GM18507 (cell line): Measurements from ENCODE around the gene APOH.

Experiments used
- DNase-seq: peaks from one replicate; pipeline ENCODE4 v3.0.0; 2011; ENCODE audit warnings: low read depth; ENCODE audit not compliant: insufficient read length; ENCODE audit errors: extremely low spot score
- FAIRE-seq: peaks from 2 replicates; lab custom pipeline; 2011; peaks lifted over from hg19 to GRCh38; lab: Jason Lieb, UNC

APOH gene

DNA sequence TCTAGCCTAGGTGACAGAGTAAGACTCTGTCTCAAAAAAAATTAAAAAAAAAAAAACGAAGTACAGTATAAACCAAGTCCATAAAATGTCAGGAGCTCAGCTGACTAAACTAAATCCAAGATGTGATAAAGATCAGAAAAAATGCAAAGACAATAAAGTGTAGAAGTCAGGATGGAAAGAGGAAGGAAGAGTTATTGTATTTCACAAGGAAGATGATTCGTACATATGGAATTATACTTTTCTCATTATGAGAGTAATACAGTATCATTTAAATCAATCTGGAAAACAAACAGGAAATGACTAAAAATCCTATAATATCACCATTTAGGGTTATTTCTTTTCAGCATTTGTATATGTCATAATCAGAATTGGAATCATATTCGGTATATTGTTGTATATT is 11.4 kb upstream of the APOH start:
- DNase-seq (no peak), FAIRE-seq (no peak)

GRCh38 chr17:66240013-66240412 is 10.8 kb upstream of the APOH start:
- DNase-seq (no peak), FAIRE-seq (no peak)

GRCh38 chr17:66235377-66235994 is 6.3 kb upstream of the APOH start:
- FAIRE-seq (no peak), DNase-seq (no peak)

GRCh38 chr17:66234611-66235010 is 5.4 kb upstream of the APOH start:
- no peak for DNase-seq
- FAIRE-seq = no peak

GRCh38 chr17:66233023-66233753 is 4.0 kb upstream of the APOH start:
- DNase-seq = no peak

DNA sequence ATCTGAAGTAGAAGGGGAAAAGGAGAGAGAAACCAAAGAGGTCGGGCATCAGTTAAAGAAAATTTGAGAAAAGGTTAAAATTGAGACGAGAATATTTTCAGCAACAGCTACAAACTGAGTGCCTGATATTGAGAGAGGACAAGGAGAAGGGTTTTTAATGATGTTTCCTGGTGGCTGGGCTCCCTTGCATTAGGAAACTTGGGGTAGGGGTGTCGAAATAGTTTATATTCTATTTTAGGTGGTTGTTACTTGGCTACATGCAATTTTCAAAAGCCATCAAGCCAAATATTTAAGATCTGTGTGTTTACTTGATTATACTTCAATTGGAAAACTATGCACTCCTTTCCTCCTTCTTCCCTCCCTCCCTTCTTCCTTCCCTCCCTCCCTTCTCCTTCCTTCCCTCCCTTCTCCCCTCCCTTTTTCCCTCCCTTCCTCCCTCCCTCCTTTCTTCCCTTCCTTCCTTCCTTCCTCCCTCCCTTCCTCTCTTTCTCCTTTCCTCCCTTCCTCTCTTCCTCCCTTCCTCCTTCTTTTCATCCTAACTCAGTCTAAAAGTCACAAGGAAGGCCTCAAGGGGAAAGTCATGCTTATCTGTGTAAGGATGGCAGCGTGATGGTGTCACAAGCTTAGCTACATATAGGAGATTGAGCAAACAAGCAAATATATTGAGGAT is 1.8 kb upstream of the APOH start:
- FAIRE-seq (no peak), DNase-seq (no peak)

More at GRCh38 chr17:66233023-66233753, 4.0 kb upstream of the APOH start:
- FAIRE-seq = no peak

DNA sequence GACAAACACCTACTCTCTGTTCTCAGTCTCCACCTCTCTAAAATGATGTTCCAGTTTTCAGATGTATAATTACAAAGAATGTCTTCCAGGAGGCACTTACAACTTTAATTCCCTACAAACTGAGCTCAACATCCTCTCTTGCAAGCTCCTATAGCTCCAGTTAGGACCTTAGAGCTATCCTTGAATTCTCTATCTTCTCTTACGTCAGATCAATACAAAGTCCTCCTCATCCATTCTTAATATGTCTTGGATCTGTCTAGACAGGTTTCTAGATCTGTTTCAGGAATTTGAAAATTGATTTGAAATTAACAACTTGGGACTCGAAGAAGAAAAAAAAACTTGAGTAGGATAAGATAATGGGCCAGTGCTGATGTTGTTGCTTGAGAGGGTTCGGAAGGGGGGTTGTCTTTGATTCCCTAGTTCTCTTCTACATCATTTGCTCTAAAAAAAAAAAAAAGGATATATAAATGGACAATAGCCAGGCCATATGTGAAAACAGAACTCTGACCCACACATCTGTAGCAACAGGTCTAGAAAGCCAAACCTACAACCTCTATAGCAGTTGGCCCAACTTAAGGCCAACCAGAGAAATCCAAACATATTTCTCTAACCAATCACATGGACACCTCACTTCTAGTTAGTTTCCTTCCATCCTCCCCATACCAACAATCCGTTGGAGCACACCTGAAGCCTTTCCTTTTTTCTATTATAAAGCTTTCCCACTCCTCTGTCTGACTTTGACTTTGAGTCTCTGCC is 746 bp upstream of the APOH start:
- no peak for FAIRE-seq
- no peak for DNase-seq

DNA sequence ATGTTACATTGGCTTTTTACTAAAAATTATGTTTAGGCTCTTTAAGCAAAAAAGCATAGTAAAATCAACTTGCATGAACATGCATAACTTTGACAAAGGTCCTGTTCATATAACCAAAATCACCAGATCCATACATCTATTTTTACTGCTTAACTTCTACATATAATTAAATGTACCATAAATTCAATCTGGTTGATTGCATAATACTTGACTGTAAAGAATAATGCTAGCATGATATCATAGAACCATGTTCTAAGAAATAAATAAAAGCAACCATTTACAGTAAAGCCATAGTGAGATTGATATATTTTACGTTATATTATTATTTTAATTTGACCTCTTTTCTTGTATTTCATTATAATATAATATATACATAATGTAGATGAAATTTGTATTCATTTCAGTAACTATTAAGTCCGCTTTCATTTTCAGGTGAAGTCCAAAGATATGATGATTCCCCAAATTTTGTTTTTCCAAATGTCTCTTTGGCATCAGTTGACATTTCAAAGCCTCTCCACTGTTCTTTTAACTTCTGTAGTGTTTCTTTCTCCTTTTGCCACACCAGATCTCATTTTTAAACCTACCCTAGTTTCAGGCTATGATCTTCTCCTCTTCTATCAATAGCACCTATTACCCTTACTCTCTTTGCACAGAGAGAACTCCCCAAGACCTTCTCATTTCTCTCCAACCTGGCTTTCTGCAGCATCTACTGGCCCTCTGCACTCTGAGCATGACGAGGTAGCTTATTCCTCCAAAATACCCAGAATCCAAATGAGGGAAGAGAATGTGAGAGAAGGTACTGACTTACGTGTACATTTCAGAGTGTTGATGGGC is 1.8 kb downstream of the APOH start:
- FAIRE-seq = no peak
- no peak for DNase-seq

DNA sequence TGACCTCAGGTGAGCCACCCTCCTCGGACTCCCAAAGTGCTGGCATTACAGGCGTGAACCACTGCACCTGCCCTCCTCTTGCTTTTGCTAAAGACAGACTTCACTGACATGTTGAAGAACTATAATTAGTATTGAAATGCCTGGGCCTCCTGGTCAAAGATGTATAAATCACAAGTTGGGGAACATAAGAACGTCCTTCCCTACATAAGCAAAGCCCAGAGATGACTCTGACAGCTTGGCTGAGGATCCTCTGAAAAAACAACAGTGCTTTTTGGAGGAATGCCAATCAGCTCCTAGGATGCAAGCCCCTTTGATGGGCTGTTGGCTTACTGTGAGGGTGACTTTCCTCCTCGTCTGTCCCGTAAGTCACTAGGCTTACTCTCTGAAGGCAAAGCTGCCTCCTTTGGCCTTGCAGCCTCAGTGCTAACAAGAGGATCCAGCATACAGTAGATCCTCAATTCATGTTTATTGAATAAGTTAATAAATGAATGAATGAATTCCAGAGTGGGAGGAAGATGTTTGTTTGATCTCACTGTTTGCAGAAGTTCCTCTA is 6.3 kb downstream of the APOH start:
- no peak for DNase-seq
- no peak for FAIRE-seq

- DNase-seq (no peak), FAIRE-seq (no peak)
Measured at GRCh38 chr17:66221755-66222530, 7.3 kb downstream of the APOH start.

DNA sequence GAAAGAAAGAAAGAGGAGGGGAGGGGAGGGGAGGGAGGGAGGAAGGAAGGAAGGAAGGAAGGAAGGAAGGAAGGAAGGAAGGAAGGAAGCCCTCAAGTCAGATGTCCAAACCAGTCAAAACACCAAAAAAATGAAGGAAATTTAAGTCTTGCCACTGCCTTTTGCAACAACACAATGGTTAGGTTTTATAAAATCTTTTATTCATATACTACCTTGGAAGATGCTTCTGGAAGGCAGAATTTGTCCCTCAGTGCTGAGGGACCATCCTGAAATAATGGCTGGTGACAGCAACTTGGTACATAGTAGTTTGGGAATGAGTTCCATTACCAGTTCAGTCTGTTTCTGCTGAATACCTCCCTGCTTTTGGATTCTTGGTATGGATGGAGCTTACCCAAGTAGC is 7.9 kb downstream of the APOH start:
- FAIRE-seq (no peak), DNase-seq (no peak)

DNA sequence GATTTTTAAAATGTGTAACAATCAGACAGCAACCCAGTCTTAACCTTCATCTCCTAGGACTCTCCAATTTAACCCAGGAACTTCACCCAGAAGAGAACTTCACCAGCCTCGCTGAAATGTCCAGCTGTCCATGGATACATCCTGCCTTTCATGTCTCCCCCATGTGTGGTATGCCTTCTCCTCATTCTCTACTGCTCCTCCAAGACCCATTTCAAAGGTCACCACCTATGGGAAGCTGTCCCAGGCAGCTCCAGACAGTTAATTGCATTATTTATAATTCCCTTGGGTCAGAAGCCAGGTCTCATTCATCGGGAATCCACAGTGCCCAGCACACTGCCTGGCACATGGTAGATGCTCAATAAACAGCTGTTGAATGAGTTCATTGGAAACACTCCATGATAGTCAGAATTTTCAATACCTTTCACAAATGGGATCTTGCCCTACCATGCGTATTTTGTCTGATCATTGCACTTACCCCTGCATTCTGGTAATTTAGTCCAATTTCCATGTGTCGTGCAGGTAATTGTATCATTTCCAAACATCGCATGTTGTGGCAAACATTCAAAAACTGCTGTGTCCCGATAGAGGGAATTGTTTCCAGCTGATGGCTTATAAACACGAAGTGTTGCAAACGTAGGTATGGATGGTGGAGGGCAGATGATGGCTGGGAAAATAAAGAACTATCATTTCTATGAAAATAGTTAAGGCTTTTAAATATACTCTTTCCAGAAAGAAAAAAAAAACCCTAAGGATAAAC is 9.0 kb downstream of the APOH start:
- FAIRE-seq (no peak), DNase-seq (no peak)

DNA sequence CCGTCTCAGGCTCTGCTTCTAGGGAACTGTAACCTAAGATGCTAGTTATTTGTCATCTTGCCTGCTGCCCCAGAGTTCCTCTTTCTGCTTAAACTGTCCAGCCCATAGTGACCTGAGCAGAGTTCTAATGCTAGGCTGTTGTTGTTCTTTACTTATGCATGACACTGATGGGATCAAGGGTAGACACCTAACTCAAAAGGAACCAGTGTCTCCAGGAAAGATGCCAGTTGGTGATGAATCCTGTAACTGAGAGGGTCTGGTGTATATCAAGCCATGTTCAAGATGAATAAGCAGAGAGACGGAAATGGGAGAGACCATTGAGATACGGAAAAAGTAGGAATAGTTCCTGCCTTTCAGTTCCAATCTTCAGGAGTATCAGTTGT is 13.7 kb downstream of the APOH start:
- DNase-seq (no peak), FAIRE-seq (no peak)

DNA sequence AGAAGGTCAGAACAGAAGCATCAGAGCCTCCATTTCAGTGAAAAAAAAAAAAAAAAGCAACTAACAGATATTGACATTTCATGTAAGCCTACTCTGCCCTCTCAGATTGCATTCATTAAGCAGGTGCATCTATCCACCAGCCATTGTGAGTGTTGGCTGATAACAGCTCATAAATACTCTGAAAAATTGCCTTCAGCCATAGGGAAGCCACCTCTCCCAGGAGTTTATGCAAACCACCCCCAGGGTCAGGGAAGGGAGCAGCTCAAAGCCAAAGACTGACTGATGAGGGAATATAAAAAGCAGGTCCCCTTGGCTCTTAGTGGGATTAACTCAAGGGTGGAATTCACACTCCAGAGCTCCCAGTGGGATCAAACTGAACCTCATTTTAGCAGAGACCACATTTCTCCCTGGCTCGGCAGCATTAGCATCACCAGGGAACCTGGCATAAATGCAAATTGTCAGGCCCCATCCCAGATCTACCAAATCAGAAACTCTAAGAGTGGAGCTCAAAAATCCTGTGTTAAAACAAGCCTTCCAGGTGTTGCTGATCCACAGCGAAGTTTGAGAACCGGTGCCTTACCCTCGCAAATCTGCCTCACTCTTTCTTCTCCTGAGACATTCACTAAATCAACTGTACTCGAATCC is 14.2 kb downstream of the APOH start:
- FAIRE-seq (no peak), DNase-seq (no peak)

GRCh38 chr17:66211047-66211810 is 18.0 kb downstream of the APOH start:
- FAIRE-seq = no peak

GRCh38 chr17:66210208-66210574 is 19.0 kb downstream of the APOH start:
- FAIRE-seq (no peak), DNase-seq (no peak)

More at GRCh38 chr17:66211047-66211810, 18.0 kb downstream of the APOH start:
- no peak for DNase-seq

GRCh38 chr17:66207936-66208335 is 21.3 kb downstream of the APOH start:
- DNase-seq (no peak), FAIRE-seq (no peak)
